Dendritic cell treated with granulocyte-macrophage colony-stimulating factor and Interleukin-4, amounts not matched to agents 40 ng/mL and 50 ng/mL, for 4 days (primary cell): Measurements from ENCODE around the gene CDK5RAP2.

Experiments used
- H3K27ac Mint-ChIP-seq: one replicate; pipeline ENCODE4 v1.8.0; 2022; ENCODE audit warnings: mild to moderate bottlenecking, mixed read lengths
- H3K27me3 Mint-ChIP-seq: one replicate; pipeline ENCODE4 v1.8.0; 2022; ENCODE audit warnings: mild to moderate bottlenecking, mixed read lengths
- H3K36me3 Mint-ChIP-seq: one replicate; pipeline ENCODE4 v1.8.0; 2022; ENCODE audit warnings: low read depth, mixed read lengths
- H3K4me1 Mint-ChIP-seq: one replicate; pipeline ENCODE4 v1.8.0; 2022; ENCODE audit warnings: low read depth, mixed read lengths
- H3K4me3 Mint-ChIP-seq: one replicate; pipeline ENCODE4 v1.8.0; 2022; ENCODE audit warnings: mild to moderate bottlenecking, moderate library complexity, mixed read lengths
- H3K9me3 Mint-ChIP-seq: one replicate; pipeline ENCODE4 v1.8.0; 2022; ENCODE audit warnings: mixed read lengths
- intact Hi-C: fragments of 100-400 bp; cut with micrococcal nuclease; formaldehyde crosslinking; loops from one replicate; pipeline ENCODE4 v1.15.0; 2022

Gene CDK5RAP2

DNA sequence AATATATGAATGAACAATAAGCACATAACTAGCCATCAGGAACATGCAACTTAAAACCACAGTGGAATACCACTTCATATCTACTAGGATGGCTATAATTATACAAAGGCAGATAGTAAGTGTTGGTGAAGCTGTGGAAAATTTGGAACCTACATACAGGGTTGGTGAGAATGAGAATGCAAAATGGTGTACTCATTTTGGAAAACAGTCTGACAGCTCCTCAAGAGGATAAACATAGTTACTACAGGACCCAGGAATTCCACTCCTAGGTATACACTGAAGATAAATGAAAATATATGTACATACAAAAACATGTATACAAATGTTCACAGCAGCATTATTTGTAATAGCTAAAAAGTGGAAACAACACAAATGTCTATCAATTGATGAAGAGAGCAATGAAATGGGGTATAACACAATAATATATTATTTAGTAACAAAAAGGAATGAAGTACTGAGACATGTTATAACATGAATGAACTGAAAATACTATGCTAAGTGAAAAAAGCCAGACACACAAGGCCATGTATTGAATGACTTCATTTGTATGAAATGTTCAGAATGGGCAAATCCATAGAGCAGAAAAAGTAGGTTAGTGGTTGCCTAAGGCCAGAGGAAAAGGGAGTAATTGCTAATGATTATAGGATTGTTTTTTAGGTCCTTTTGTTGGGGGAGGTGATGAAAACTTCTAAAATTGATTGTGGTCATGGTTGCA is 31.2 kb upstream of the CDK5RAP2 start:
- no peaks in the 10 kb centered on the region for H3K9me3 Mint-ChIP-seq
- no peak overlapping the region for H3K4me3 Mint-ChIP-seq
- H3K4me1 Mint-ChIP-seq: no peaks in the 10 kb centered on the region
- no peak overlapping the region for H3K27ac Mint-ChIP-seq
- H3K36me3 Mint-ChIP-seq: peaks cover 53% of the 10 kb centered on the region
- intact Hi-C loops: no loop called here
- no peaks in the 10 kb centered on the region for H3K27me3 Mint-ChIP-seq

DNA sequence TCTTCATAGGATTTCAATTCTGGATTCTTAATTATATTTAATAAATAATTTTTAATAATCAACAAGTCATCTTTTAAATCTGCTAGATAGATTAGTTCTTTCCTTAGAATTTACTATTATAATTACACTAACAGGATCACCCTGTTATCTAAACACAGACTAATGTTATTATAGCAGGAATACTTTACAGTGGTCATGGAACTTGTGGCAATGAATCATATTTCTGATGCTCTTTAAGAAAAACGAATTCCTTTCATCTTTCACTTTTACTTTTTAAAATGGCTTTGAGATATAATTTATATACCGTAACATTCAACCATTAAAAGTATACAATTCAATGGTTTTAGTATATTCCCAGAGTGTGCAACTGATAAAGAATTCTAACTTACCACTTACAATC is 29.7 kb upstream of the CDK5RAP2 start:
- H3K9me3 Mint-ChIP-seq: no peaks in the 10 kb centered on the region
- H3K4me1 Mint-ChIP-seq: no peaks in the 10 kb centered on the region
- H3K27me3 Mint-ChIP-seq: no peaks in the 10 kb centered on the region
- H3K36me3 Mint-ChIP-seq: peaks cover 62% of the 10 kb centered on the region
- intact Hi-C loops: no loop called here
- no peak overlapping the region for H3K27ac Mint-ChIP-seq
- H3K4me3 Mint-ChIP-seq: no peak overlapping the region

GRCh38 chr9:120608421-120608820 is 28.5 kb upstream of the CDK5RAP2 start:
- H3K4me1 Mint-ChIP-seq: no peaks in the 10 kb centered on the region
- H3K27ac Mint-ChIP-seq: no peak overlapping the region
- no peak overlapping the region for H3K4me3 Mint-ChIP-seq
- no peaks in the 10 kb centered on the region for H3K9me3 Mint-ChIP-seq
- intact Hi-C loops: no loop called here
- peaks cover 66% of the 10 kb centered on the region for H3K36me3 Mint-ChIP-seq
- H3K27me3 Mint-ChIP-seq: no peaks in the 10 kb centered on the region

GRCh38 chr9:120603591-120603990 is 23.6 kb upstream of the CDK5RAP2 start:
- peaks cover 49% of the 10 kb centered on the region for H3K36me3 Mint-ChIP-seq
- H3K27me3 Mint-ChIP-seq: no peaks in the 10 kb centered on the region
- no peak overlapping the region for H3K27ac Mint-ChIP-seq
- intact Hi-C loops: no loop called here
- no peaks in the 10 kb centered on the region for H3K9me3 Mint-ChIP-seq
- no peaks in the 10 kb centered on the region for H3K4me1 Mint-ChIP-seq
- no peak overlapping the region for H3K4me3 Mint-ChIP-seq

DNA sequence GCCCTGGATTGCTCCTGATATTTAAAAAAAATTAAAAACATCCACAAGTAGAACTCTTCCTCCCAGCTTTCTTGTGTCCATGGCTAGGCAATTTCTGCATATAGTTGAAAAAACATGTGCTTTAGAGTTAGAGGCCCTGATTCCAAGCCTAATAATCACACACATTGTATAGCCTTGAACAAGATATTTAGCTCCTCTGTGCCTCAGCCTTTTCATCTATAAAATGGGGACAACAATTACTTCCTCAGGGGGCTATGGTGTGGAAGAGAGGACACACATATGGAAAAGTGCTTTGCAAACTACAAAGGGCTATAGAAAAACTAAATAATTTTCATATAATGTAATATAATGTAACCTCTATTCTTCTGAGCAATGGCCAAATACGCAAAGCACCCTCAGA is 23.0 kb upstream of the CDK5RAP2 start:
- intact Hi-C loops: no loop called here
- Mint-ChIP-seq H3K27me3 (no peaks in the 10 kb centered on the region), H3K36me3 (peaks cover 43% of the 10 kb centered on the region), H3K4me3 (no peak overlapping the region), H3K9me3 (no peaks in the 10 kb centered on the region), H3K27ac (no peak overlapping the region), H3K4me1 (no peaks in the 10 kb centered on the region)

DNA sequence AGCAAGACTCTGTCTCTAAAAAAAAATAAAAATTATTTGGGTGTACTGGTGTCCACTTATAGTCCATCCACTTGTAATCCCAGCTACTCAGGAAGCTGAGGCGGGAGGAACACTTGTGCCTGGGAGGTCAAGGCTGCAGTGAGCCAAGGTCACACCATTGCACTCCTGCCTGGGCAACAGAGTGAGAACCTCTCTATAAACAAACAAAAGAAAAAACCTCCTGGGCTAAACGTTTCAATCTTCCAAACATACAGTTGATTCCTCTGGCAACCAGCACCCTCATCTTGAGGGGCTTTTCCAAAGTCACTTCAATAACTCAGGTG is 13.9 kb upstream of the CDK5RAP2 start:
- no peaks in the 10 kb centered on the region for H3K36me3 Mint-ChIP-seq
- no peaks in the 10 kb centered on the region for H3K9me3 Mint-ChIP-seq
- H3K4me3 Mint-ChIP-seq: no peak overlapping the region
- H3K27ac Mint-ChIP-seq: no peak overlapping the region
- no peaks in the 10 kb centered on the region for H3K4me1 Mint-ChIP-seq
- H3K27me3 Mint-ChIP-seq: no peaks in the 10 kb centered on the region
- intact Hi-C loops: no loop called here

DNA sequence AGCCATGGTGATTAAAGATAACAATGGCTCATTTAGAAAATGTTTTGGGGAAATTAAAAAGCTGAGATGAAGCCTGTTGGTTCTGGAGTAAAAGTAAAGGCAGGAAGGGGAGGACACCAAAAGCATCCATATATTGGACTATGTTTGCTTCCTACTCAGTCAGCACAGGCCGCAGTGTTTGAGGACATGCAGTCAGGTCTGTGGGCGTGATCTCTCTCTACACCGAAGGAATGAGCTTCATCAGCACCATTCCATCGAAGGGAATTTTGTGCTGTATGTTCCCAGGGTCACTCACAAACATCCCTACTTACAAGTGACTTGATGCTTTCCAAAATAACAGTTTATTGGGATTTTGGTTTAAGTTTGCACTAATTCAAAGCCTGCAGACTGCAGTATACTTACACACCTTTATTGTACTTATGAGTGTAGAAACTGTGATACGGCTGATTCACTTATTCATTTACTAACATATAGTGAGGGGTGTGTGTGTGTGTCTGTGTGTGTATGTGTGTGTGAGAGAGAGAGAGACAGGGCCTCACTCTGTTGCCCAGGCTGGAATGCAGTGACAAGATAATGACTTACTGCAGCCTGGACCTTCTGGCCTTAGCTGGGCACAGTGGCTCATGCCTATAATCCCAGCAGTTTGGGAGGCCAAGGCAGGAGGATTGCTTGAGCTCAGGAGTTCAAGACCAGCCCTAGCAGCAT is 13.4 kb upstream of the CDK5RAP2 start:
- Mint-ChIP-seq H3K36me3 (no peaks in the 10 kb centered on the region), H3K4me1 (no peaks in the 10 kb centered on the region), H3K9me3 (no peaks in the 10 kb centered on the region), H3K27me3 (no peaks in the 10 kb centered on the region), H3K4me3 (no peak overlapping the region), H3K27ac (no peak overlapping the region)
- intact Hi-C loops: no loop called here

DNA sequence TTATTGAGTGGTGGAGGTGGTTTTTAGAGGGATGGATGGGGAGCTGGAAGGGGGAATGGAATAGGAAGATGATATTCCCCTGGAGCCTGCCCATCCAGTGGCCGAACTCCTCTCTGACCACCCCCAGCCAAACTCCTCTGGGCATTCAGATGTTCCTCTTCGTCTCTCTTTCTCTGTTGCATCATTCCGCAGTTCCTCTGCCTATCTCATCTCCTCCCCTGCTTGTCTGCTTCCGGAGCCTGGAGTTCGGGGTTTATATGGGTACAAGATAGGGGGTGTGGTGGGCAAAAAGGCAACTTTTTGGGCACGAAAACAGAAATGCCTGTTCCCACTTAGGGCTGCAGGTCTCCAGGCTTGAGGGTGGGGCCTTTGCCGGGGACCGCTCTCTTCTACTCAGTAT is 12.2 kb upstream of the CDK5RAP2 start:
- H3K36me3 Mint-ChIP-seq: no peaks in the 10 kb centered on the region
- intact Hi-C loops: no loop called here
- no peaks in the 10 kb centered on the region for H3K9me3 Mint-ChIP-seq
- no peaks in the 10 kb centered on the region for H3K27me3 Mint-ChIP-seq
- no peak overlapping the region for H3K4me3 Mint-ChIP-seq
- no peak overlapping the region for H3K27ac Mint-ChIP-seq
- H3K4me1 Mint-ChIP-seq: no peaks in the 10 kb centered on the region

DNA sequence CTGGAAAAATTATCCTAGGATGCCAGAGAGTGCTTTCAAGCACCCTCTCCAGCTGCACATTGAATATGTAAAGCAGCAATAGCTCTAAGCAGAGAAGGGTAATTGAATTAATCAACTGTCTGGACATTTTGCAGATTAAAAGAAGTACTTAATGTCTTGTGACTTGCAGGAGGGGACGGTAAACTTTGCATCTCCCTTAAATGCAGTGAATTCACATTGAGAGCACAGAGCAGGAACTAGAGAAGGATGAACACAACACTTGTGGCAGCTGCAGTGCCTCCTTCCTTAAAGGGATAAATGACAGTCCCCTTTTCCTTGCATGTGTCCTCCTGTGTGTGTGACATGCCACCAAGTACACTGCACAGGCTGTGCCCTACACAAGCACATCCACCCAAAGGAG is 7.4 kb upstream of the CDK5RAP2 start:
- intact Hi-C loops: no loop called here
- no peak overlapping the region for H3K27ac Mint-ChIP-seq
- no peaks in the 10 kb centered on the region for H3K9me3 Mint-ChIP-seq
- H3K4me1 Mint-ChIP-seq: peaks cover 11% of the 10 kb centered on the region
- no peak overlapping the region for H3K4me3 Mint-ChIP-seq
- H3K36me3 Mint-ChIP-seq: no peaks in the 10 kb centered on the region
- H3K27me3 Mint-ChIP-seq: no peaks in the 10 kb centered on the region

DNA sequence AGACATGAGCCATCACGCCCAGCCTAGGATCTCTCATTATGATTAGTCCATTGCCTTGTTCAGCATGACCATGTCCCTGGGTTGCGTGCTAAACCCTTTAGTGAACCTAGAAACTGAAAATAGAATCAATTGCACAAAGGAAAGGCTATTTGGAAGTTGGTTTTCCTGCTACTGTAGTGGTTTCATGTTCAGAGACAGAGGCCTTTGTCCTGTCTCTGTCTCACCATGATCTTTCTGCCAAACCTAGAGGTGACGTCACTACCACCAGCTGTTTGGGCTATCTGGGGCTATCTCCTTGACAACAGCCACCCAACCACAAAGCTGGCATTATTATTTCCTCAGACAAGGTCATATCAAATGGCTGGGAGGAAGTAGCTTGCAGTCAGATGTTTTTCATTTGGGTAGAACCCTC is 4.0 kb upstream of the CDK5RAP2 start:
- no peaks in the 10 kb centered on the region for H3K27me3 Mint-ChIP-seq
- H3K9me3 Mint-ChIP-seq: no peaks in the 10 kb centered on the region
- H3K36me3 Mint-ChIP-seq: peaks cover 7% of the 10 kb centered on the region
- no peak overlapping the region for H3K27ac Mint-ChIP-seq
- peaks cover 20% of the 10 kb centered on the region for H3K4me1 Mint-ChIP-seq
- intact Hi-C loops: no loop called here
- no peak overlapping the region for H3K4me3 Mint-ChIP-seq

- Mint-ChIP-seq H3K27me3 (no peaks in the 10 kb centered on the region), H3K4me3 (peak overlapping the region; percentile 98), H3K36me3 (peaks cover 23% of the 10 kb centered on the region), H3K27ac (peak overlapping the region; percentile 89), H3K9me3 (no peaks in the 10 kb centered on the region), H3K4me1 (peaks cover 24% of the 10 kb centered on the region)
- intact Hi-C loops: no loop called here
Observed at GRCh38 chr9:120579139-120580050, 572 bp downstream of the CDK5RAP2 start.

GRCh38 chr9:120574473-120574872 is 5.5 kb downstream of the CDK5RAP2 start:
- no peak overlapping the region for H3K27ac Mint-ChIP-seq
- peaks cover 43% of the 10 kb centered on the region for H3K36me3 Mint-ChIP-seq
- H3K27me3 Mint-ChIP-seq: no peaks in the 10 kb centered on the region

DNA sequence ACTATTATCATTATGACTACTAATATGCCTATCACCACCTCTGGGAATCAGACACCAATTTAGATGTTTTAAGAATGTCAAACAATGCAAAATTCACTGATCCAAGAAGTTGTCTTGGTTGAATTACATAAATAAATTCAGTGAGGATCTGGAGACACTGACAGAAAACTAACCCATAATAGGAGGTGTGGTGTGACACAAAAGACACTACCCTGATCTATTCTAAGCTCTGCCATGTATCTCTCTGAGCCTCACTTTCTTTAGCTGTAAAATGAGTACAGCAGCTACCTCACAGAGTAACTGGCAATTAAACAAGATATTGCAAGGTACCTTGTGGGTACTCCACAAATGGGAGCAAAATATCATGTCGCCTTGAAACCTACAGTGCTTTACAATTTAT is 7.5 kb downstream of the CDK5RAP2 start:
- Mint-ChIP-seq H3K9me3 (no peaks in the 10 kb centered on the region), H3K36me3 (peaks cover 62% of the 10 kb centered on the region)

More at GRCh38 chr9:120574473-120574872, 5.5 kb downstream of the CDK5RAP2 start:
- no peak overlapping the region for H3K4me3 Mint-ChIP-seq
- intact Hi-C loops: no loop called here
- H3K9me3 Mint-ChIP-seq: no peaks in the 10 kb centered on the region
- peaks cover 15% of the 10 kb centered on the region for H3K4me1 Mint-ChIP-seq

More for the DNA sequence above, 7.5 kb downstream of the CDK5RAP2 start:
- H3K4me1 Mint-ChIP-seq: peaks cover 1% of the 10 kb centered on the region
- H3K4me3 Mint-ChIP-seq: no peak overlapping the region
- H3K27ac Mint-ChIP-seq: no peak overlapping the region
- intact Hi-C loops: no loop called here
- no peaks in the 10 kb centered on the region for H3K27me3 Mint-ChIP-seq
